Cardiac septum (tissue), 1 donor: ENCODE results near the gene METTL23. TPM values are rescaled to one million over a fixed set of nuclear protein-coding genes. Genes with fewer than 3 reads are reported as not detected.
"Not testable (repeated sequence)": the region's sequence is repeated elsewhere in the genome, so short reads cannot be mapped to it uniquely, and the experiment has no call there.

Experiments used
- DNase-seq: peaks from one replicate; pipeline ENCODE4 v3.0.0-alpha.2; 2020; ENCODE audit warnings: low spot score
- intact Hi-C: fragments of 100-400 bp; cut with DNase I; formaldehyde crosslinking; loops from one replicate; pipeline ENCODE4 v1.14.0; 2022
- total RNA-seq: library from RNA; stranded (reverse); fragmentation: NEBNext Ultra II Directional; extraction: Animal tissue kit (Norgen Biotek cat#: 25700); gene quantifications from one replicate; pipeline ENCODE4 v1.2.1, GENCODE V29; 2021
- donor health status: DM: no; HTN: no; CAD: no.

The METTL23 gene
- total RNA-seq, 1 donor from 2014 or later: 21.4 TPM

GRCh38 chr17:76727745-76728456 is 1.3 kb downstream of the METTL23 start:
- no peak for DNase-seq
- intact Hi-C loops: no loop called here

- DNase-seq, intact Hi-C loops: not testable (repeated sequence)
These were observed 5.4 kb downstream of the METTL23 start for GRCh38 chr17:76731800-76732733.

GRCh38 chr17:76732734-76733617 is 6.3 kb downstream of the METTL23 start:
- intact Hi-C loops: no loop called here
- DNase-seq: no peak

- intact Hi-C loops: no loop called here
- no peak for DNase-seq
These were observed 6.9 kb downstream of the METTL23 start for GRCh38 chr17:76733618-76733957.

- intact Hi-C loops: no loop called here
- no peak for DNase-seq
These were observed 7.6 kb downstream of the METTL23 start for GRCh38 chr17:76734080-76734840.

- intact Hi-C loops: no loop called here
- DNase-seq: no peak
These were observed 8.4 kb downstream of the METTL23 start for GRCh38 chr17:76735006-76735405.

GRCh38 chr17:76735586-76736348 is 9.1 kb downstream of the METTL23 start:
- intact Hi-C loops: no loop called here
- DNase-seq: no peak

- peak; percentile 91 for DNase-seq
- intact Hi-C loops: loop anchor here (1.0 kb wide), 1 partner anchor 10 kb away; the partner anchor contains the start of genes JMJD6 and METTL23
These were observed 9.9 kb downstream of the METTL23 start for GRCh38 chr17:76736349-76737081.

GRCh38 chr17:76737082-76737675 is 10.5 kb downstream of the METTL23 start, which contains the start of gene SRSF2:
TSS of gene SRSF2 (minus strand) at chr17:76737331. CDS start at chr17:76737160, 171 bp downstream.
- intact Hi-C loops: loop anchor here (1.0 kb wide), 1 partner anchor 11 kb away; the partner anchor contains the start of genes JMJD6 and METTL23

GRCh38 chr17:76737676-76738467 is 11.2 kb downstream of the METTL23 start, which contains the start of gene MFSD11:
TSS of gene MFSD11 (plus strand) at chr17:76738119. CDS start at chr17:76738353, 234 bp downstream.
- peak; percentile 96 for DNase-seq
- intact Hi-C loops: loop anchor here (1.0 kb wide), 1 partner anchor 12 kb away; the partner anchor contains the start of genes JMJD6 and METTL23

More at GRCh38 chr17:76737082-76737675, 10.5 kb downstream of the METTL23 start, which contains the start of gene SRSF2:
- DNase-seq: peak; percentile 99

- no peak for DNase-seq
- intact Hi-C loops: no loop called here
These were observed 11.8 kb downstream of the METTL23 start for GRCh38 chr17:76738468-76738850.

GRCh38 chr17:76739568-76740115 is 13.0 kb downstream of the METTL23 start:
- intact Hi-C loops, DNase-seq: not testable (repeated sequence)

GRCh38 chr17:76740329-76741118 is 13.9 kb downstream of the METTL23 start:
- intact Hi-C loops: no loop called here
- no peak for DNase-seq

GRCh38 chr17:76742958-76743357 is 16.3 kb downstream of the METTL23 start:
- no peak for DNase-seq
- intact Hi-C loops: no loop called here

- intact Hi-C loops: no loop called here
- DNase-seq: no peak
These were observed 18.1 kb downstream of the METTL23 start for GRCh38 chr17:76744747-76745146.
